Right renal pelvis (tissue), 4 donors: Measurements from ENCODE around the gene ABHD17C. TPM values are rescaled to one million over a fixed set of nuclear protein-coding genes. Genes with fewer than 3 reads are reported as not detected.

Source experiments
- polyA plus RNA-seq, 4 donors: library from polyadenylated mRNA; unstranded; fragments of 120-200 nt; gene quantifications; one replicate each; pipeline ENCODE4 v1.2.1, GENCODE V29; 2013; ENCODE audit not compliant: insufficient read length in 4 of 4

The ABHD17C gene
- polyA plus RNA-seq, 4 donors, result 33.9 to 43.3 (median 36.9) TPM

Other genes starting within 250 kb of the ABHD17C start
- gene CEMIP, start 84.1 kb downstream of the ABHD17C start, polyA plus RNA-seq, result 1 to 10 TPM; 1.6 to 4.0 (median 3.0) TPM